HG03457 (cell line): ENCODE results near the gene AMT.
"Not testable (repeated sequence)": the region's sequence is repeated elsewhere in the genome, so short reads cannot be mapped to it uniquely, and the experiment has no call there.

Source experiments
- ATAC-seq: cut with Tn5 transposase; IDR thresholded peaks from one replicate; pipeline ENCODE4 v1.9.1; 2021; ENCODE audit warnings: moderate number of reproducible peaks; ENCODE audit not compliant: unreplicated experiment

The AMT gene

DNA sequence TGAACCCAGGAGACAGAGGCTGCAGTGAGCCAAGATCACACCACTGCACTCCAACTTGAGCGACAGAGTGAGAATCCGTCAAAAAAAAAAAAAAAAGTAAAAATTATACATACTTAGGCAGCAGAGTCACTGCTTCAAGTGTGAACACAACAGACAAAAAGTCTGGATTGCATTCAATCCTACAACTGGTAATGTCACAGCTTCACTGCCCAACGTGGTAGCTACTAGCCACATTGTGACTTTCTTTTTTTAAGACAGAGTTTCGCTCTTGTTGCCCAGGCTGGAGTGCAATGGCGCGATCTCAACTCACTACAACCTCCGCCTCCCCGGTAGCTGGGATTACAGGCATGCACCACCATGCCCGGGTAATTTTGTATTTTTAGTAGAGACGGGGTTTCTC is 31.0 kb downstream of the AMT start:
- not testable (repeated sequence) for ATAC-seq

DNA sequence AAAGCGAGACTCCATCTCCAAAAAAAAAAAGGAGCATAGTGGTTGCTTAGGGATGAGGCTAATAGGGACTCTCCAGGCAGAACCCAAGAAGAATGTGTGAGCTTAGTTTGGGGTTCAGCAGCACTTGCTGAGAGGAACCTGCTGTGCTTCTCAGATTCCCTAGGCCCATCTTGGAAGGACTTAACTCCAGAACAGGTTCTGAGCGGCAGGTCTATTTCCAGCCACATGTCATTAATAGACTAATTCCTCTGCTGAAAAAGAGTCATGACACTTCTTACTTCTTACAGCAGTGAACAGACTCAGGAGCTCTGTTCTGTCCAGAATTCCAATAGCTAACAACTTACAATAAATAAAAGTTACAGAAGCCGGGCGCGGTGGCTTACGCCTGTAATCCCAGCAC is 33.0 kb downstream of the AMT start:
- ATAC-seq: no peak

DNA sequence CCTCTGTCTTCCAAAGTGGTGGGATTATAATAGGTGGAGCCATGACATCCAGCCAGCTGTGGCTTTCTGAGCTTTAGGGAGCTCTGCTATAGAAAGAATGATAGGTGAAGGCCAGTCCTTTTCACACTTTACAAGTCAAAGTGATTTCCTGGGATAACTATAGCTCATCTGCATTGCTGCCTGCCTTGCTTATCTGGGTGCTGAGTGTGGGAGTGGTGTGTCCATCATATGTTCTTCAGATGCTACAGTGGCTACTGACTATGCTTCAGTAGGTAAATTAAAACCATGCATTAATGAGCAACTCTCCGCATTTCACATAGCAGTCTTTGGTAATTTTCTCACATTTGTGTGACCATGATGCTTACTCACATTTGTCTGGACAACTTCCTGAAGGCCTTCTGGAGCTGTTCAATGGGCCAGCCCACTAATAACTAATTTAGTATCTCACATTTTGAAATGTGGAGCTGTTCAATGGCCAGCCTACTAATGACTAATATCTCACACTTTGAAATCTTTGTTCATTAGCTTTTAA is 33.9 kb downstream of the AMT start:
- ATAC-seq: no peak

DNA sequence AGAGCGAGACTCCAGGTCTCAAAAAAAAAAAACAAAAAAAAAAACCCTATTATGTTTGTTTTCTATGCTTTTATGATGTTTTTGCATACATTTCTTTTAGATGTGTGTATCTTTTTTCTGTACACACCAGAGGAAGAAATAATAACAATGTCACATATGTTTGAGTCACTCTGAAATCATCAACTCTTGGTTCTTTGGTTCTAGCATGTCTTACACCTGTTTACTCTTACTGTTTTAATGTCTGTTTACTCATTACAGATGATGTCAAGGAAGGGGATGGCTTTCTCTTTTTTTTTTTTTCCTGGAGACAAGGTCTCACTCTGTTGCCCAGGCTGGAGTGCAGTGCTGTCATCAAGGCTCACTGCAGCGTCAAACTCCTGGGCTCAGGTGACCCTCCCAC is 34.6 kb downstream of the AMT start:
- no peak for ATAC-seq

DNA sequence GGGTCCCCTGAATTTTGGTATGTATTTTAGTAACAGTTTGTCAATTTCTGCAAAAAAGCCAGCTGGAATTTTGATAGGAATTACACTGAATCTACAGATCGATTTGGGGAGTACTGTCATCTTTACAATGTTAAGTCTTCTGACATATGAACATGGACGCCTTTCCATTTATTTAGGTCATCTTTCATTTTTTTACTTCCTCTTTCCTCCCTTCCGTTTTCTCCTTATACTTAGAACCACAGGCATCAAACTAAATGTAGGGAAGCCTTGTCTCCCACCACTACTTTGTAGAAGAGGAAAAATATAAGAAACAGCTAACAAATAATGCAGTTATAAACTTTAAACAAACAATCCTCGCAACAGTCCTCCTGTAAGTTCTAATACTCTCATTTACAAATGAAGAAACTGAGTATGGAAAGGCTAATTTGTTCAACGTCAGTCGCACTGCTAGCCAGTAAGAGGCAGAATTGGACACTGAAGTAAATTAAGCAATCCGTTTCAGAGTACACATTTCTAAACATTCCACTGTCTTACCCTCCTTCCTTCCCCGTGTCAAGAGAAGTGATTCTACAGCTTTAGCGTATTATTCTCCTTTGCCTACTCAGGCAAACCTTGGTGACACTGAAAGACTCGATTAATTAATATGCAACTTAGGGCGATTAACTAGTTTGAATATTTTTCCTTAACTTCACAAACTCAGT is 36.1 kb downstream of the AMT start:
- no peak for ATAC-seq

DNA sequence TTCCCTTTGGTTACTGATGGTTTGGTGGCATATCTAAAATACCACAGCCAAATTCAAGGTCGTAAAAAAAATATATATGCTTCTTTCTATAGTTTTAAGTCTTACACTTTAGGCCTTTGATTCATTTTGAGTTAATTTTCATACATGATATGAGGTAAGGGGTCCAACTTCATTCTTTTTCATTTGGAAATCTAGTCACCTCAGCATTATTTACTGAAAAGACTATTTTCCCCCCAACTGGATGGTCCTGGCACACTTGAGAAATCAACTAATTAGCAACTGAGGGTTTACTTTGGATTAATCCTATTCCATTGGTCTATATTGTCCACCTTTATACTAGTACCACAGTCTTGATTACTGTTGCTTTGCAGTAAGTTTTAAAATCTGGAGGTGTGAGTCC is 36.7 kb downstream of the AMT start:
- ATAC-seq: no peak

DNA sequence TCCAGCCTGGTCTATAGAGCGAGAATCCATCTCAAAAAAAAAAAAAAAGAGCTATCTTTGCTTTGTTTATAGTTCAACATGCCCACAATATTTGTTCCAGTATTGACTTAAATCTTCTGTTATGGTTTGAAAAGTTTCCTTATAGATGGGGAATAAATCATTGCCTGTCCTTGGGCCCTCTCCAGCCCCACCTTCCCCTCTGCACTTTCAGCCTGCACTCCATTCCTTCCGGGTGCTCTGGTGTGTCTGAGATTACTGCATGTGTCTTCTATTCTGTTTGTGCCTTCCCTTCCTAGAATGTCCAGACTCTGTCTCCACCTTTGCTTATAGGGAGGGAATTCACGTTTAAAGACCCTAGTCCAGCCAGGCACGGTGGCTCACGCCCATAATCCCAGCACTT is 38.9 kb downstream of the AMT start:
- no peak for ATAC-seq

DNA sequence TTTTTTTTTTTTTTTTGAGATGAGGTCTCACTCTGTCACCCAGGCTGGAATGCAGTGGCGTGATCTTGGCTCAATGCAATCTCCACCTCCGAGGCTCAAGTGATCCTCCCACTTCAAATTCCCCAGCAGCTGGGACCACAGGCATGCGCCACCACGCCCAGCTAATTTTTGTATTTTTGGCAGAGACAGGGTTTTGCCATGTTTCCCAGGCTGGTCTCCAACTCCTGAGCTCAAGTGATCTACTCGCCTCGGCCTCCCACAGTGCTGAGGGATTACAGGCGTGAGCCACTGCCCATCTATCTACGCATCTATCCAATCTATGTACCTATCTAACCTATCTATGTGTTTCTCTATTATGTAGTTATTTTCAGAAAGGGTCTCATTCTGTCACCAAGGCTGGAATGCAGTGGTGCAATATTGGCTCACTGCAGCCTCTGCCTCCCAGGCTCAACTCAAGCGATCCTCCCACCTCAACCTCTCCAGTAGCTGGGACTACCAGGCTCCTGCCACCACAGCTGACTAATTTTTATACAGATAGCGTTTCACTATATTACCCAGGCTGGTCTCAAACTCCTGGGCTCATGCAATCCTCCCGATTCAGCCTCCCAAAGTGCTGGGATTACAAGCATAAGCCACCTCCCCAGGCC is 43.9 kb downstream of the AMT start:
- no peak for ATAC-seq

DNA sequence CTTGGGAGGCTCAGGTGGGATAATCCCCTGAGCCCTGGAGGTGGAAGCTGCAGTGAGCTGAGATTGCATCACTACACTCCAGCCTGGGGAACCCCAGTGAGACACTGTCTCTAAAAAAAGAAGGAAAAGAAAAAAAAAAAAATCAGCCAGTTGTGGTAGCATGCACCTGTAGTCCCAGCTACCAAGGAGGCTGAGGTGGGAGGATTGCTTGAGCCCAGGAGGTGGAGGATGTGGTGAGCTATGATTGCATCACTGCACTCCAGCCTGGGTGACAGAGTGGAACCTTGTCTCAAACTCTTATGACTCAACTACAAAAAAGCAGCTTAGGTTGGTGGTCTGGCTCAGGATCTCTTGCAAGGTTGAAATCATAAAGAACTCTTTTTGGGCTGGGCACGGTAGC is 44.8 kb downstream of the AMT start:
- ATAC-seq: no peak

DNA sequence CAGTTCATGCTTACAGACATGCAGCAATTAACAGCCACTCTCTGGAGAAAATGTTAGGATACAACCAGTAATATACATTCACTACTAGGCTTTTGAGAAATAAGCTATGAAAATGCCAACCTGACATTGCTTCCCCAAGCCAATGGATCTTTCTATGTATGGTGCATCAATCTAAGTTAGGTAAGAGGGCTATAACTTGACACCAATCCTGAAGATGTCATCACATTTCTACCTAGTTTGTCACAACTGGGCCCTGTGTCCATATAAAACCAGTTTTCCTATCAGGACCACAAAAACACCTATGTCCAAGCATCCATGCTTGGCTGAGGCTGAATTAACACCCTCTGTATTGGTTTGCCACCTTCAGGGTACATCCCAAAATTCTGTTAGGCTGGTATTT is 50.3 kb downstream of the AMT start:
- ATAC-seq: no peak

DNA sequence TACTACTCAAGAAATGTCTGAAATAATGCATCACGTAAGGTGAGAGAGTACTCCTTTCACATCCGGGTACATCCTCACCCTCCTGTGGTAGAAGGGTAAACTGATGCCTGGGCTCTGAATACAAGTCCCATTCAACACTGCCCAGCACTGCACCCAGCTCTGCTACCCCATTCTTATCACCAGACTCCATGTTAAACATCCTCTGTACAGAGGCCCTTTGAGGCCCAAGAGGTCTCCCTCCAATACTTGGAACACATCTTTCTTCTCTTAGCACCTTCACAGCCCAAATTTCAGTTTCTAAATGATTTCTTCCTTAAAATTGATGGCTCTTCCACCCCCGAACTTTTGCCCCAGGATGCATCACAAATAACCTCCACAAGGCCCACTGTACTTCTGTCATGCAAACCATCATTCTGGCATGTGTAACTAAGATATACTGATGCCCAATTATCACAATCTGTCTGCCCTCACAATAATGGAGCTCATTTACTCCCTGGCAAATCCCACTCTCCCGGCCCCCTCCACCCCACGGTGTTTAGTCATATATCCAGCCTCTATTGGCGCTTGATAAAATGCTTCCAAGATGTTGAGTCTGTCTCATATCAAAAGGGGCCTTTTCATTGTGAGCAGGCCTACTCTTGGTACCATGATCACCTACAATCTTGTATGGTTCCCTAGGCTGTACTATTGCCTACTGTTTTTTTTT is 51.5 kb downstream of the AMT start:
- no peak for ATAC-seq
